Natural killer cell (primary cell): Measurements from ENCODE around the gene ARAP1. TPM values are rescaled to one million over a fixed set of nuclear protein-coding genes. Genes with fewer than 3 reads are reported as not detected.

Source experiments
- ATAC-seq, 3 donors: fragments of 150-1000 bp in 2 of 3; fragments of 200-7000 bp in 1 of 3; cut with Tn5 transposase; 1 replicate in 1 of 3; 2 replicates in 2 of 3; pipeline ENCODE4 v1.10.0; 2021; ENCODE audit warnings: mild to moderate bottlenecking in 2 of 3, moderate library complexity in 2 of 3
- DNase-seq, 2 donors: peaks; one replicate each; pipeline versions ENCODE4 v3.0.0 to v3.0.0-alpha.2; 2013 to 2021; ENCODE audit warnings: mixed read lengths in 1 of 2
- H3K27ac ChIP-seq: one replicate; pipeline ENCODE4 v1.5.1; 2013; ENCODE audit warnings: mild to moderate bottlenecking, low read length
- H3K27me3 ChIP-seq: one replicate; pipeline ENCODE4 v1.6.1; 2013; ENCODE audit warnings: low read length; ENCODE audit not compliant: control insufficient read depth, insufficient read depth
- H3K36me3 ChIP-seq: one replicate; pipeline ENCODE4 v1.6.1; 2013; ENCODE audit warnings: low read length; ENCODE audit not compliant: control insufficient read depth, insufficient read depth
- H3K4me1 ChIP-seq: one replicate; pipeline ENCODE4 v1.6.1; 2013; ENCODE audit warnings: low read length; ENCODE audit not compliant: control insufficient read depth, insufficient read depth
- H3K4me3 ChIP-seq: one replicate; pipeline ENCODE4 v1.5.1; 2013; ENCODE audit warnings: low read length
- H3K9me3 ChIP-seq: one replicate; pipeline ENCODE4 v1.6.1; 2013; ENCODE audit warnings: low read length; ENCODE audit not compliant: control insufficient read depth, insufficient read depth
- H3K27ac Mint-ChIP-seq, 2 donors: one replicate each; pipeline ENCODE4 v1.8.0; 2022; ENCODE audit warnings: mild to moderate bottlenecking in 2 of 2, mixed read lengths in 2 of 2, moderate library complexity in 1 of 2
- H3K27me3 Mint-ChIP-seq, 2 donors: one replicate each; pipeline ENCODE4 v1.8.0; 2022; ENCODE audit warnings: low read depth in 2 of 2, mixed read lengths in 2 of 2
- H3K36me3 Mint-ChIP-seq: one replicate; pipeline ENCODE4 v1.8.0; 2022; ENCODE audit warnings: mixed read lengths
- H3K4me1 Mint-ChIP-seq, 2 donors: one replicate each; pipeline ENCODE4 v1.8.0; 2022; ENCODE audit warnings: mixed read lengths in 2 of 2
- H3K4me3 Mint-ChIP-seq: one replicate; pipeline ENCODE4 v1.8.0; 2022; ENCODE audit warnings: mild to moderate bottlenecking, moderate library complexity, mixed read lengths
- H3K9me3 Mint-ChIP-seq, 2 donors: one replicate each; pipeline ENCODE4 v1.8.0; 2022; ENCODE audit warnings: mixed read lengths in 2 of 2
- WGBS: methylation state at CpG from one replicate; pipeline ENCODE4 v1.1.7; 2013; ENCODE audit warnings: missing lambda C conversion rate; ENCODE audit not compliant: insufficient coverage; 5-methylcytosine and 5-hydroxymethylcytosine counted together
- intact Hi-C: fragments of 100-400 bp; cut with micrococcal nuclease; formaldehyde crosslinking; loops from one replicate; pipeline ENCODE4 v1.14.2; 2022
- total RNA-seq, 4 donors: library from RNA; stranded (reverse); fragments of 120-200 nt in 1 of 4; gene quantifications; one replicate each; pipeline versions ENCODE4 v1.2.3 to v1.2.4, GENCODE V29; 2013 to 2022
- TF ChIP-seq, protein P1 (sequence below): fragments of 200-600 bp; IDR thresholded peaks from one replicate; pipeline ENCODE4 v1.8.0; 2022; ENCODE audit warnings: antibody characterized with exemption

Gene ARAP1
- total RNA-seq, 3 donors from 2014 or later (not counting 1 experiment from before 2014, with no cell fraction given) = 293 to 327 (median 296) TPM

DNA sequence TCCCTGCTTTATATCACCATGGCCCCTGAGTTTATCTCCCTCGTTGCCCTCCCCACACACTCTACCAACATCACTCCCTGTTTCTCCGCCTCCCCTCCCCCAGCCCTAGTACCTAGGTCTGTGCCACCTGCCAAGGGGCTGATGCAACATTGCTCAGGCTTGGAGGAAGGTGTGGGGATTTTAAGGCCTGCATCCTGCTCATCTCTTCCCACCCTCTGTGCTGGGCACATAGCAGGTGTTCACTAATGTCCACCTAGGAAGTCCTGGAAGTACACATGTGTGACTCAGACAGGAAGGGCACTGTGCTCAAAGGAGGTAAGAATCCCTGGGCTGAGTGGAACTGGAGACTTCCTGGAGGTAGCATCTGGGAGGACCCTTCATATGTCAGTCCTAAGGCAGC lies 115.0 kb downstream of the ARAP1 start:
- Mint-ChIP-seq H3K27ac (no peak overlapping the region), H3K4me3 (no peak overlapping the region), H3K4me1 (no peaks in the 10 kb centered on the region), H3K36me3 (no peaks in the 10 kb centered on the region), H3K9me3 (no peaks in the 10 kb centered on the region), H3K27me3 (peaks cover 8 to 15% of the 10 kb centered on the region in 2 donors)
- TF ChIP-seq, protein P1, sequence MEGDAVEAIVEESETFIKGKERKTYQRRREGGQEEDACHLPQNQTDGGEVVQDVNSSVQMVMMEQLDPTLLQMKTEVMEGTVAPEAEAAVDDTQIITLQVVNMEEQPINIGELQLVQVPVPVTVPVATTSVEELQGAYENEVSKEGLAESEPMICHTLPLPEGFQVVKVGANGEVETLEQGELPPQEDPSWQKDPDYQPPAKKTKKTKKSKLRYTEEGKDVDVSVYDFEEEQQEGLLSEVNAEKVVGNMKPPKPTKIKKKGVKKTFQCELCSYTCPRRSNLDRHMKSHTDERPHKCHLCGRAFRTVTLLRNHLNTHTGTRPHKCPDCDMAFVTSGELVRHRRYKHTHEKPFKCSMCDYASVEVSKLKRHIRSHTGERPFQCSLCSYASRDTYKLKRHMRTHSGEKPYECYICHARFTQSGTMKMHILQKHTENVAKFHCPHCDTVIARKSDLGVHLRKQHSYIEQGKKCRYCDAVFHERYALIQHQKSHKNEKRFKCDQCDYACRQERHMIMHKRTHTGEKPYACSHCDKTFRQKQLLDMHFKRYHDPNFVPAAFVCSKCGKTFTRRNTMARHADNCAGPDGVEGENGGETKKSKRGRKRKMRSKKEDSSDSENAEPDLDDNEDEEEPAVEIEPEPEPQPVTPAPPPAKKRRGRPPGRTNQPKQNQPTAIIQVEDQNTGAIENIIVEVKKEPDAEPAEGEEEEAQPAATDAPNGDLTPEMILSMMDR = no peak
- WGBS = 75% methylated on average over 1 of the region's 2 CpGs
- intact Hi-C loops = no loop called here
- Histone ChIP-seq H3K9me3 (no peaks in the 10 kb centered on the region), H3K4me3 (no peak overlapping the region), H3K4me1 (peaks cover 6% of the 10 kb centered on the region), H3K36me3 (no peaks in the 10 kb centered on the region), H3K27me3 (peaks cover 34% of the 10 kb centered on the region), H3K27ac (no peak overlapping the region)
- DNase-seq (no peak), ATAC-seq (no peak)

DNA sequence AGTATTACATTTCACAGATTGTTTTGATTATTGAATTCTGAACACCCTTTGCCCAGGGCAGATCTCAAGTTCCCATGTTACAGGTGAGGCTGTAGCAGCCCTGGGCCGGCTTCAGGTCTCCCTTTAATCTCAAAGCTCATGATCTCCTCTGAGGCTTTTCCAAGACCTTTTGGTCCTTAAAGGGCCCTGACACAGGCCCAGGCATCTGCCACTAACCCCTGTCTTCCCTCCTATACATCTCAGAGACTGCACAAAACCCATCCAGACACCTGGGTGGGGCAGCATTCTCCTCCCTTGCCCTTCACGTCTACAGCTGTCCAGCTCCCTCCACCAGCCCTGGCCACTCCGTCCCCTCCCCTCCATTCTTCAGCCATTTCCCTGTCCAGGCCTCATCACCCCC lies 115.8 kb downstream of the ARAP1 start:
- Mint-ChIP-seq H3K36me3 (no peaks in the 10 kb centered on the region), H3K9me3 (no peaks in the 10 kb centered on the region), H3K4me1 (no peaks in the 10 kb centered on the region), H3K27me3 (peaks cover 8 to 15% of the 10 kb centered on the region in 2 donors), H3K4me3 (no peak overlapping the region), H3K27ac (no peak overlapping the region)
- Histone ChIP-seq H3K27ac (no peak overlapping the region), H3K4me3 (no peak overlapping the region), H3K27me3 (peaks cover 29% of the 10 kb centered on the region), H3K9me3 (no peaks in the 10 kb centered on the region), H3K36me3 (no peaks in the 10 kb centered on the region), H3K4me1 (no peaks in the 10 kb centered on the region)
- TF ChIP-seq, protein P1 = no peak
- ATAC-seq (no peak), DNase-seq (no peak)
- intact Hi-C loops = no loop called here
- 90% methylated on average over 3 of the region's 3 CpGs for WGBS

DNA sequence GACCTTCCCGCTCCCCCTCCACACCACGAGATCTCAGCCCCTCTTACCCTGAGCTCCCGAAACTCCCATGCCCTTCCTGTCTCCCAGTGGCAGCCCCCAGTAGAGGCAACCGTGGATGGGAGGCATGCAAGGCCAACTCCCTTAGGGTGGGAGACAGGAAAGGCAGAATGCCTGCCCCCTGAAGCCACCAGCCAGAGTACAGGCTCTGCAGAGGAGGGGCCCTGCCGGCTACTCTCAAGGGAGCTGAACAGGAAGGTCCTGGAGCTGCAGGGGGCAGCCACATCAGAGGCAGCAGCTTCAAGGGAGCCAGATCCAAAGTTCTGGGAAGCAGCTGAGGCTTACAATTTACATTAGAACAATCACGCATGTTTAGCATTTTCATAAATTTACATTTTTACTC lies 116.3 kb downstream of the ARAP1 start:
- TF ChIP-seq, protein P1 = no peak

DNA sequence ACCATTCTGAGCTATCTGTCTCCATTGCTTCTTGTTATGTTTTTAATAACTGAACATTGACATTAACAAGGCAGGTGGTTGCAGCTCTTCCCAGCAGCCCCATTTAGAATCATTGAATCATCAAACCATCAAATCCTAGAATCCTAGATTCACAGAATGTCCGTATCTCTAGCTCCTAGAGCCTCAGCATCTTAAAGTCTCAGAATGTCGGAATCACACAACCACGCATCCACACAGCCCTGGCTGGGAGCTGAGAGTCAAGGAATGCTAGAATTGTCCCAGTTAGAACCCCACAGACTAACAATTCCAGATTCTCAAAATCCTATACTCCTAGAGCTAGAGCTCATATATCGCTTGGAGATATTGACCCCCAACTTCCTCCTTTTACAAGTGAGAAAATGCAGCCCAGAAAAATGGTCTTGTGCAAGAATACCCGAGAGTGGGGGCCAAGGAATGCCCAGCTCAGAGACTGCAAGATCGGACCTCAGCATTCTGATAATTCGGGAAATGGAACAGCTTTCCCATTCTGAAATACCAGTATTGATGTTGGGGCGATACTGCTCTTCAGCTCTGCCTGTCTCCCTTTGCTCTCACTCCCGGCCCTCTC lies 116.8 kb downstream of the ARAP1 start:
- Mint-ChIP-seq H3K27me3 (peaks cover 8 to 15% of the 10 kb centered on the region in 2 donors), H3K36me3 (no peaks in the 10 kb centered on the region), H3K4me1 (no peaks in the 10 kb centered on the region), H3K27ac (no peak overlapping the region), H3K4me3 (no peak overlapping the region), H3K9me3 (no peaks in the 10 kb centered on the region)
- Histone ChIP-seq H3K4me1 (no peaks in the 10 kb centered on the region), H3K27ac (no peak overlapping the region), H3K36me3 (no peaks in the 10 kb centered on the region), H3K9me3 (no peaks in the 10 kb centered on the region), H3K4me3 (no peak overlapping the region), H3K27me3 (peaks cover 20% of the 10 kb centered on the region)
- TF ChIP-seq, protein P1 = no peak
- 85% methylated on average over 9 of the region's 9 CpGs for WGBS
- ATAC-seq (no peak), DNase-seq (no peak)
- intact Hi-C loops = no loop called here

More for the DNA sequence above, 116.3 kb downstream of the ARAP1 start:
- Histone ChIP-seq H3K27ac (no peak overlapping the region), H3K27me3 (peaks cover 25% of the 10 kb centered on the region), H3K4me1 (no peaks in the 10 kb centered on the region), H3K4me3 (no peak overlapping the region), H3K9me3 (no peaks in the 10 kb centered on the region), H3K36me3 (no peaks in the 10 kb centered on the region)
- WGBS = 77% methylated on average over 5 of the region's 6 CpGs
- no peaks in the 10 kb centered on the region for H3K4me1 Mint-ChIP-seq
- ATAC-seq (no peak), DNase-seq (no peak)
- no peaks in the 10 kb centered on the region for H3K9me3 Mint-ChIP-seq
- peaks cover 8 to 15% of the 10 kb centered on the region in 2 donors for H3K27me3 Mint-ChIP-seq
- H3K36me3 Mint-ChIP-seq = no peaks in the 10 kb centered on the region
- no peak overlapping the region for H3K4me3 Mint-ChIP-seq
- no peak overlapping the region for H3K27ac Mint-ChIP-seq
- intact Hi-C loops = no loop called here
